ENCODE results near the gene NDUFB10. TPM values are rescaled to one million over a fixed set of nuclear protein-coding genes. Genes with fewer than 3 reads are reported as not detected.

The NDUFB10 gene
- total RNA-seq, 4 donors from 2014 or later = 172 to 215 (median 189) TPM

DNA sequence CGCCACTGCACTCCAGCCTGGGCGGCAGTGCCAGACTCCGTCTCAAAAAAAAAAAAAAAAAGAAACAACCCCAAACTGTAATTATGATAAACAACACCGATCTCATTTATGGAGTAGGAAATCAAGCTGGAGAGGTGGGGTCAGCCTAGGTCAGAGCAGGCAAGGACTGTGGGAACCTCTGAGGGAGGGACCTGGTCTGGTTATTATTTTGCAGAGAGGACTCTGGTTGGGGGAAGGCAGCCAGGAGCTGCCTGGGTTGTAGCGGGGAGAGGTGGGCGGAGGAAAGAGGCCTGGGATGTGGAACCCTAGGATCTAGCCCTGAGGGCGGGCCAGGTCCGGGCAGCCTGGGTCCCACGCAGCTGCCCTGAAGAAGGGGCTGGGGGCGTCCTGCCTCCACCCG, 30.2 kb upstream of the NDUFB10 start:
- no peak for DNase-seq
- TF ChIP-seq POLR2A (IDR thresholded peaks at IDR 0.05) = no peak
- TF ChIP-seq, protein P1, sequence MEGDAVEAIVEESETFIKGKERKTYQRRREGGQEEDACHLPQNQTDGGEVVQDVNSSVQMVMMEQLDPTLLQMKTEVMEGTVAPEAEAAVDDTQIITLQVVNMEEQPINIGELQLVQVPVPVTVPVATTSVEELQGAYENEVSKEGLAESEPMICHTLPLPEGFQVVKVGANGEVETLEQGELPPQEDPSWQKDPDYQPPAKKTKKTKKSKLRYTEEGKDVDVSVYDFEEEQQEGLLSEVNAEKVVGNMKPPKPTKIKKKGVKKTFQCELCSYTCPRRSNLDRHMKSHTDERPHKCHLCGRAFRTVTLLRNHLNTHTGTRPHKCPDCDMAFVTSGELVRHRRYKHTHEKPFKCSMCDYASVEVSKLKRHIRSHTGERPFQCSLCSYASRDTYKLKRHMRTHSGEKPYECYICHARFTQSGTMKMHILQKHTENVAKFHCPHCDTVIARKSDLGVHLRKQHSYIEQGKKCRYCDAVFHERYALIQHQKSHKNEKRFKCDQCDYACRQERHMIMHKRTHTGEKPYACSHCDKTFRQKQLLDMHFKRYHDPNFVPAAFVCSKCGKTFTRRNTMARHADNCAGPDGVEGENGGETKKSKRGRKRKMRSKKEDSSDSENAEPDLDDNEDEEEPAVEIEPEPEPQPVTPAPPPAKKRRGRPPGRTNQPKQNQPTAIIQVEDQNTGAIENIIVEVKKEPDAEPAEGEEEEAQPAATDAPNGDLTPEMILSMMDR (IDR thresholded peaks at IDR 0.05) = no peak
- Histone ChIP-seq H3K36me3 (no peaks in the 10 kb centered on the region), H3K4me1 (peaks cover 11 to 36% (median 12%) of the 10 kb centered on the region in 3 donors), H3K9me3 (no peaks in the 10 kb centered on the region), H3K27me3 (peaks cover 0 to 25% (median 0%) of the 10 kb centered on the region in 4 donors), H3K4me3 (peak overlapping the region; percentile 47 to 79 (median 63)), H3K27ac (peak overlapping the region; percentile 86 to 94 (median 87))
- intact Hi-C loops (cut with DNase I) = loop anchor here (5.0 kb wide), 1 partner anchor 57 kb away; the partner anchor contains the start of gene MEIOB
- 7 to 8% methylated on average over 5 to 7 of the region's 11 CpGs for WGBS, 2 donors

DNA sequence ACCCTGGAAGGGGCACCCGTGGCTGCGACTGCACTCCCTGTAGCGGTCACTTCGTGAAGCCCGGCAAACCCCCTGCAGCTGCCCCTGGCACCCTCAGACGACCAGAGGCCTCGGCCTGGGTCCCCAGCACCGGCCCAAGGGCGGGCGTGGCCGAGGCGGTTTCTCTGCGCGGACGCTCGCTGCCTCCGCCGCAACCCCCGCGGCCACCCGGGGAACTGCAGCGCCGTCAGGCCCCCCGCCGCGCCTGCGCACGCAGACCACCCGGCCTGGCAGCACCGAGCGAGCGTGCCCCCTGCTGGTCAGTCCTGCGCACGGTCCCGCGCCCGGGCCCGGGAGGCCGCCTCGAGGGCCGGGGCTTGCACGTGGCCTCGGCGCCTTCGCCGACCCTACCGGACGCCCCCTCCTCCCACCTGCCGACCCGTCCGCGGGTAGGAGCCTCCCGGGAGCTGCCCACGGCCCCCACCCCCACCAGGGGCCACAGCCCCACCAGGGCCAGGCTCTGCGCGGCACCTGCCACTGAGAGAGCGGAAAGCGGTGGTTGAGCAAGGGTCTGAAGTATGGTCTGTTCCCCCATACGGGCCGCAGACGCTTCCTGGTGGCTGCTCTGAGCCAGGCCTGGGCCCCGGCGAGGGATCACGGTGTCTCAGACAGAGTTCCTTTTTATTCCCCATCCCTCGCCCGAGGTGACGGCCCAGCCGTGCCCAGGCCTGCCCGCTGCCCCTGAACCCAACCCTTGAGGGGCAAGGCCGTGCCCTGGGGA, 29.6 kb upstream of the NDUFB10 start:
- intact Hi-C loops (cut with DNase I) = loop anchor here (5.0 kb wide), 1 partner anchor 57 kb away; the partner anchor contains the start of gene MEIOB
- Histone ChIP-seq H3K27ac (peak overlapping the region; percentile 86 to 94 (median 87)), H3K36me3 (no peaks in the 10 kb centered on the region), H3K4me1 (peaks cover 11 to 32% (median 12%) of the 10 kb centered on the region in 3 donors), H3K27me3 (peaks cover 0 to 19% (median 0%) of the 10 kb centered on the region in 4 donors), H3K4me3 (peak overlapping the region; percentile 47 to 79 (median 63)), H3K9me3 (no peaks in the 10 kb centered on the region)
- DNase-seq = peak; percentile 35
- TF ChIP-seq, protein P1 (IDR thresholded peaks at IDR 0.05) = peak; percentile 98 to 100 (median 100)
- TF ChIP-seq POLR2A (IDR thresholded peaks at IDR 0.05) = peak in 1 of 4 donors; percentile 8
- 17% methylated on average over 5 of the region's 70 CpGs; no CpG with 5 or more reads in 1 of the 2 donors for WGBS, 2 donors

DNA sequence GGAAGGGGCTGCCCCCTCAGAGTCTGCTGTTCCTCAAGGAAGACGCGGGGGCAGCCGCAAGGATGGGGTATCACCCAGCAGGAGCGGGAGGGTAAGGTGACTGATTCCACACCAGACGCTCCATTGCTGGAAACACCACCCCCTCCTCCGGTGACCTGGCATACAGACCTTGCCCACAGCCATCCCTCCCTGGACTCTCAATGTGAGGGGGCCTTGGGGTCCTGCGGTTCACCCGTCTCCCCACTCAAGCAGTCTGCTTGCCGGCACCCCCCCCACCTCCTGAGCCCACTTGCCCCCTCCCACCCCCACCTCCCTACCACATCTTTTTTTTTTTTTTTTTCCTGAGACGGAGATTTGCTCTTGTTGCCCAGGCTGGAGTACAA, 29.0 kb upstream of the NDUFB10 start:
- H3K4me1 ChIP-seq = peaks cover 11 to 38% (median 13%) of the 10 kb centered on the region in 3 donors
- H3K27ac ChIP-seq = peak overlapping the region in 1 of 4 donors; percentile 23
- intact Hi-C loops (cut with DNase I) = no loop called here
- peaks cover 0 to 14% (median 0%) of the 10 kb centered on the region in 4 donors for H3K27me3 ChIP-seq
- no peaks in the 10 kb centered on the region for H3K36me3 ChIP-seq
- no peaks in the 10 kb centered on the region for H3K9me3 ChIP-seq
- TF ChIP-seq, protein P1 (IDR thresholded peaks at IDR 0.05) = no peak
- no peak for TF ChIP-seq POLR2A (IDR thresholded peaks at IDR 0.05)
- WGBS, 2 donors = 66 to 67% methylated on average over 5 of the region's 10 CpGs
- no peak for DNase-seq
- peak overlapping the region in 2 of 4 donors; percentile 64 to 79 for H3K4me3 ChIP-seq

DNA sequence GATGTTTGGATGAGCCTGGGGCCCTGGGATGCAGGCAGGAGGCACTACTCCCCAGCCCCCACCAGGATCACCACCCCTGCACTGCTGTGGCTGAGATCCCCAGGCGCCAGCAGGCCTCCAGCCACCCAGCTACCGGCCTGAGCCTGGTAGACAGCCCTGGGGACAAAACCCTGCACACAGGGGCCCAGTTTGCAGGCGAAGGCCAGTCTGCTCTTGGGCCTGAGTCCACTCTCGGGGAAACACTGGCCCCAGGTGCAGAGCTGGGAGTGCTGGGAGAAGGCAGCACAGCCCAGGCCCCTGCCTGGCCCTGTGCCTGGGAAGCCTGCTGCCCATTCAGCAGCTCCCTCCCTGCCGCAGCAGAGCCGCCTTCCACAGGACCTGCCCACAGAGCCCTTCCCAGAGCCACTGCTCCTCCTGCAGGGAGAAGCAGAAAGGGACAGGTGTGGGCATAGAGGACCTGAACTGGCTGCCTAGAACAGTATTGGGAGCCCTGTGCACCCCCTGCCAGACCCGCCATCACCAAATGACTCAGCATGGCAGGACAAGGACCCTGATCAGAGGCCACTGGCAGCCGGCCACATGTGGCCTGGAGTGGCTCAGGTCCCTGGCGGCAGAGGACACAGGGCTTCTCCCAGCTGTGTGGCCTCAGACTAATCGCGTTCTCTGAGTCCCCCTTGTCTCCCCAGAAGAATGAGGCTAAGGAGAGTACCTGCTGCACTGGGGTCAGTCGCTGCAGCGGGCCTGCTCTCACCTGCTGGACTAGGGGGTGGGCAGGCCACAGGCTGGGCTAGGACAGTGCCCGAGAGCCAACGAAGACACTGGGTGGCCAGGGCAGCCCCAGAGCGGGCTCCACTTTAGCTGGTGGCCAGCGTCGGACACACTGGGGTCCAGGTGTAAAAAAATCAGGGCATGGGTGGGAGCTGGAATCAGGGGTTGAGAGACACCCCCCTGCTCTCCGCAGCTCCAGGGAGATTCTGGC, 27.0 kb upstream of the NDUFB10 start:
- TF ChIP-seq, protein P1 (IDR thresholded peaks at IDR 0.05) = peak in 4 of 6 experiments; percentile 9 to 52 (median 22)
- TF ChIP-seq POLR2A (IDR thresholded peaks at IDR 0.05) = no peak
- H3K27ac ChIP-seq = no peak overlapping the region
- H3K4me1 ChIP-seq = peaks cover 15 to 44% (median 16%) of the 10 kb centered on the region in 3 donors
- WGBS, 2 donors = 60 to 89% methylated on average over 1 to 5 of the region's 19 CpGs
- DNase-seq = no peak
- intact Hi-C loops (cut with DNase I) = no loop called here
- H3K27me3 ChIP-seq = peaks cover 0 to 8% (median 0%) of the 10 kb centered on the region in 4 donors
- H3K4me3 ChIP-seq = no peak overlapping the region
- H3K36me3 ChIP-seq = peaks cover 0 to 7% (median 0%) of the 10 kb centered on the region in 3 donors
- no peaks in the 10 kb centered on the region for H3K9me3 ChIP-seq

All from esophagus squamous epithelium (tissue), 5 donors.